HepG2 (cell line): ENCODE results near the gene ING1. TPM values are rescaled to one million over a fixed set of nuclear protein-coding genes. Genes with fewer than 3 reads are reported as not detected.

Source experiments
- BCL3 ChIP-seq: sonication (generic); formaldehyde crosslinking; IDR thresholded peaks from 2 replicates; pipeline ENCODE4 v1.5.1; 2020; ENCODE audit warnings: mild to moderate bottlenecking, missing genetic modification reagents, moderate library complexity
- CENPX ChIP-seq: sonication (generic); formaldehyde crosslinking; IDR thresholded peaks from 2 replicates; pipeline ENCODE4 v1.9.0; 2021; ENCODE audit warnings: mild to moderate bottlenecking, missing genetic modification reagents, moderate library complexity
- CREBL2 ChIP-seq: sonication (generic); formaldehyde crosslinking; IDR thresholded peaks from 2 replicates; pipeline ENCODE4 v1.8.1; 2023; ENCODE audit warnings: missing genetic modification reagents, mild to moderate bottlenecking, borderline replicate concordance
- DMAP1 ChIP-seq: IDR thresholded peaks from 2 replicates; pipeline ENCODE4 v1.6.1; 2016
- HES4 ChIP-seq: sonication (generic); formaldehyde crosslinking; IDR thresholded peaks from 2 replicates; pipeline ENCODE4 v1.9.0; 2021; ENCODE audit warnings: mild to moderate bottlenecking, missing genetic modification reagents, borderline replicate concordance
- HOXA5 ChIP-seq: sonication (generic); formaldehyde crosslinking; IDR thresholded peaks from 2 replicates; pipeline ENCODE4 v1.4.0; 2020; ENCODE audit warnings: missing genetic modification reagents
- KMT2B ChIP-seq: IDR thresholded peaks from 2 replicates; pipeline ENCODE4 v1.6.1; 2016; ENCODE audit warnings: missing genetic modification reagents, missing compliant biosample characterization
- MXD3 ChIP-seq: IDR thresholded peaks from 2 replicates; pipeline ENCODE4 v1.6.1; 2016; ENCODE audit warnings: mild to moderate bottlenecking, missing biosample characterization, missing genetic modification reagents
- NFIB ChIP-seq: sonication (generic); formaldehyde crosslinking; IDR thresholded peaks from 2 replicates; pipeline ENCODE4 v1.9.0; 2021; ENCODE audit warnings: missing genetic modification reagents, mild to moderate bottlenecking, borderline replicate concordance
- NR2C2 ChIP-seq: sonication (generic); formaldehyde crosslinking; IDR thresholded peaks from 2 replicates; pipeline ENCODE4 v1.4.0; 2020; ENCODE audit warnings: missing genetic modification reagents, mild to moderate bottlenecking, moderate library complexity, borderline replicate concordance
- NR2F1 ChIP-seq, 2 experiments: fragments of 450-650 bp in 1 of 2; formaldehyde crosslinking in 1 of 2; IDR thresholded peaks; 2 replicates each; pipeline versions ENCODE4 v1.5.0 to v1.6.1; 2016 to 2020; ENCODE audit warnings: mild to moderate bottlenecking in 1 of 2, missing compliant biosample characterization in 1 of 2, missing genetic modification reagents in 1 of 2, moderate library complexity in 1 of 2
- SAFB2 ChIP-seq: sonication (generic); formaldehyde crosslinking; IDR thresholded peaks from 2 replicates; pipeline ENCODE4 v1.5.1; 2020; ENCODE audit warnings: missing genetic modification reagents, low read depth, mild to moderate bottlenecking, borderline replicate concordance
- SIX4 ChIP-seq: sonication (generic); formaldehyde crosslinking; IDR thresholded peaks from 2 replicates; pipeline ENCODE4 v1.4.0; 2020; ENCODE audit warnings: missing genetic modification reagents
- SOX6 ChIP-seq, 2 experiments: fragments of 450-650 bp in 1 of 2; sonication (generic) in 1 of 2; formaldehyde crosslinking in 1 of 2; IDR thresholded peaks; 2 replicates each; pipeline versions ENCODE4 v1.4.0 to v1.6.1; 2017 to 2020; ENCODE audit warnings: antibody characterized with exemption in 1 of 2, mild to moderate bottlenecking in 1 of 2, missing genetic modification reagents in 1 of 2
- THAP9 ChIP-seq: sonication (generic); formaldehyde crosslinking; IDR thresholded peaks from 2 replicates; pipeline ENCODE4; 2020; ENCODE audit warnings: missing genetic modification reagents, mild to moderate bottlenecking, borderline replicate concordance
- TMF1 ChIP-seq: sonication (generic); formaldehyde crosslinking; IDR thresholded peaks from 2 replicates; pipeline ENCODE4 v1.8.1; 2022; ENCODE audit warnings: low read depth, missing genetic modification reagents
- TOE1 ChIP-seq: sonication (generic); formaldehyde crosslinking; IDR thresholded peaks from 2 replicates; pipeline ENCODE4 v1.4.0; 2020; ENCODE audit warnings: mild to moderate bottlenecking, missing genetic modification reagents
- XRCC5 ChIP-seq: fragments of 200-400 bp; formaldehyde crosslinking; optimal IDR thresholded peaks from 2 replicates; pipeline ENCODE3; 2017; ENCODE audit warnings: mild to moderate bottlenecking, low read length
- ZNF143 ChIP-seq: sonication (generic); formaldehyde crosslinking; IDR thresholded peaks from 2 replicates; pipeline ENCODE4 v1.4.0; 2020; ENCODE audit warnings: missing genetic modification reagents
- ZNF430 ChIP-seq: sonication (generic); formaldehyde crosslinking; IDR thresholded peaks from 2 replicates; pipeline ENCODE4 v1.9.0; 2021; ENCODE audit warnings: mild to moderate bottlenecking, missing genetic modification reagents
- ZNF503 ChIP-seq: sonication (generic); formaldehyde crosslinking; IDR thresholded peaks from 2 replicates; pipeline ENCODE4 v1.4.0; 2020; ENCODE audit warnings: missing genetic modification reagents
- ZNF678 ChIP-seq: sonication (generic); formaldehyde crosslinking; IDR thresholded peaks from 2 replicates; pipeline ENCODE4 v1.4.0; 2020; ENCODE audit warnings: mild to moderate bottlenecking, missing genetic modification reagents
- polyA plus RNA-seq, 8 experiments: library from polyadenylated mRNA; depleted of rRNA in 3 of 8; stranded (reverse) in 7 of 8; unstranded in 1 of 8; fragments of >200 nt; fragmentation: Illumina TruSeq in 4 of 8; extraction: Trizol in 4 of 8; gene quantifications; 2 replicates each; pipeline versions ENCODE4 v1.2.1 to v1.2.3, GENCODE V29; 2011 to 2016; ENCODE audit warnings: low read depth in 4 of 8, missing spikeins in 1 of 8, mixed read lengths in 1 of 8; ENCODE audit not compliant: insufficient read depth in 1 of 8
- total RNA-seq, 5 experiments: library from RNA; depleted of rRNA; stranded (reverse); fragments of >200 nt; fragmentation: Illumina TruSeq; extraction: Trizol; gene quantifications; 2 replicates each; pipeline ENCODE4 v1.2.3, GENCODE V29; 2016; ENCODE audit warnings: low read depth in 1 of 5

The ING1 gene
- total and polyA plus RNA-seq, 2 of the 13 experiments (the other 11 are each of a cell fraction or from before 2014, with no cell fraction given) = 8.1 to 16.1 TPM

GRCh38 chr13:110705826-110706569, 7.5 kb upstream of the ING1 start, which contains the start of gene CARS2 (continued):
- TF ChIP-seq ZNF503 (CRISPR knock-in tag) (no peak; the same call in 1 of the 2 replicates), SAFB2 (CRISPR knock-in tag) (peak; percentile 54; the same call in 1 of the 2 replicates), NR2F1 (CRISPR knock-in tag; IDR thresholded peaks at IDR 0.05) (no peak), ZNF430 (CRISPR knock-in tag) (no peak), TOE1 (CRISPR knock-in tag) (no peak), DMAP1 (CRISPR knock-in tag) (peak; percentile 70; the same call in 1 of the 2 replicates), THAP9 (no peak), ZNF143 (CRISPR knock-in tag) (0 out of 2 replicates have a peak, but pooled peaks have one; percentile 17), TMF1 (CRISPR knock-in tag) (peak; percentile 7; the same call in 1 of the 2 replicates), SIX4 (CRISPR knock-in tag) (0 out of 2 replicates have a peak, but pooled peaks have one; percentile 11), CENPX (CRISPR knock-in tag) (no peak), BCL3 (CRISPR knock-in tag) (peak; percentile 36), HES4 (no peak), KMT2B (peak; percentile 55; the same call in 1 of the 2 replicates), XRCC5 (peak; percentile 72), MXD3 (no peak; the same call in 1 of the 2 replicates), ZNF678 (CRISPR knock-in tag) (no peak), SOX6 (IDR thresholded peaks at IDR 0.05) (no peak), SOX6 (CRISPR knock-in tag; IDR thresholded peaks at IDR 0.05) (peak; percentile 68), CREBL2 (CRISPR knock-in tag) (no peak), NR2C2 (CRISPR knock-in tag) (peak; percentile 50; the same call in 1 of the 2 replicates), NFIB (CRISPR knock-in tag) (no peak), HOXA5 (no peak)
